WTC11 (cell line): ENCODE results near the gene FTMT. TPM values are rescaled to one million over a fixed set of nuclear protein-coding genes. Genes with fewer than 3 reads are reported as not detected.

Experiments
- ATAC-seq: fragments of 200-7000 bp; cut with Tn5 transposase; 2 replicates; pipeline ENCODE4 v1.10.0; 2021; ENCODE audit warnings: mild to moderate bottlenecking, moderate library complexity
- CTCF ChIA-PET: fragments of 300-600 bp; sonication (Branson Sonifier 250); formaldehyde crosslinking; loops from one replicate; lab custom pipeline; 2021; ENCODE audit warnings: antibody characterized with exemption; lab: Charles Lee
- POLR2A ChIA-PET: fragments of 350-600 bp; sonication (Branson Sonifier 250); formaldehyde crosslinking; loops from one replicate; lab custom pipeline; 2021; ENCODE audit warnings: antibody characterized with exemption; lab: Charles Lee
- DNase-seq: peaks from one replicate; pipeline ENCODE4 v3.0.0; 2021; ENCODE audit warnings: low spot score
- H3K27ac Mint-ChIP-seq: 2 replicates; pipeline ENCODE4 v1.8.0; 2021; ENCODE audit warnings: mixed read lengths
- H3K27me3 Mint-ChIP-seq: 2 replicates; pipeline ENCODE4 v1.8.0; 2021; ENCODE audit warnings: low read depth, mild to moderate bottlenecking, moderate library complexity, mixed read lengths
- H3K36me3 Mint-ChIP-seq: 2 replicates; pipeline ENCODE4 v1.8.0; 2021; ENCODE audit warnings: mixed read lengths
- H3K4me1 Mint-ChIP-seq: 2 replicates; pipeline ENCODE4 v1.8.0; 2022; ENCODE audit warnings: mixed read lengths
- H3K4me3 Mint-ChIP-seq: 2 replicates; pipeline ENCODE4 v1.8.0; 2021; ENCODE audit warnings: mild to moderate bottlenecking, moderate library complexity, mixed read lengths
- H3K9me3 Mint-ChIP-seq: 2 replicates; pipeline ENCODE4 v1.8.0; 2021; ENCODE audit warnings: mixed read lengths
- CDX4 ChIP-seq: fragments of 250-450 bp; sonication (Bioruptor Pico); IDR thresholded peaks from 2 replicates; pipeline ENCODE4 v1.9.0; 2021; ENCODE audit warnings: moderate library complexity, mild to moderate bottlenecking, inconsistent platforms, borderline replicate concordance
- E2F1 ChIP-seq: sonication (generic); formaldehyde crosslinking; IDR thresholded peaks from 2 replicates; pipeline ENCODE4 v1.8.0; 2022; ENCODE audit warnings: mild to moderate bottlenecking, missing genetic modification reagents
- EMX1 ChIP-seq: fragments of 250-450 bp; sonication (Bioruptor Pico); IDR thresholded peaks from 2 replicates; pipeline ENCODE4 v1.8.0; 2021; ENCODE audit warnings: mild to moderate bottlenecking
- FOXJ3 ChIP-seq: sonication (generic); formaldehyde crosslinking; IDR thresholded peaks from 2 replicates; pipeline ENCODE4 v1.9.0; 2021; ENCODE audit warnings: missing genetic modification reagents, mild to moderate bottlenecking, borderline replicate concordance
- GABPB1 ChIP-seq: sonication (generic); formaldehyde crosslinking; IDR thresholded peaks from 2 replicates; pipeline ENCODE4 v1.8.1; 2023; ENCODE audit warnings: mild to moderate bottlenecking, missing genetic modification reagents
- GRHL2 ChIP-seq: fragments of 250-450 bp; sonication (Bioruptor Pico); IDR thresholded peaks from 2 replicates; pipeline ENCODE4 v1.8.0; 2022; ENCODE audit warnings: mild to moderate bottlenecking, moderate library complexity; ENCODE audit not compliant: insufficient replicate concordance, severe bottlenecking
- HMGA2 ChIP-seq: fragments of 250-450 bp; sonication (Bioruptor Pico); IDR thresholded peaks from 2 replicates; pipeline ENCODE4 v1.4.0; 2021; ENCODE audit warnings: mild to moderate bottlenecking, moderate library complexity
- JUN ChIP-seq: sonication (generic); formaldehyde crosslinking; IDR thresholded peaks from 2 replicates; pipeline ENCODE4 v1.8.0; 2023; ENCODE audit warnings: mild to moderate bottlenecking, missing genetic modification reagents
- OVOL2 ChIP-seq: fragments of 250-450 bp; sonication (Bioruptor Pico); IDR thresholded peaks from 2 replicates; pipeline ENCODE4 v1.9.0; 2021; ENCODE audit warnings: mild to moderate bottlenecking, borderline replicate concordance
- SOX15 ChIP-seq: fragments of 250-450 bp; sonication (Bioruptor Pico); IDR thresholded peaks from 2 replicates; pipeline ENCODE4 v1.9.0; 2021; ENCODE audit warnings: mild to moderate bottlenecking
- ZBTB43 ChIP-seq: sonication (generic); formaldehyde crosslinking; IDR thresholded peaks from 2 replicates; pipeline ENCODE4 v1.8.1; 2023; ENCODE audit warnings: mild to moderate bottlenecking, missing genetic modification reagents
- ZNF138 ChIP-seq: sonication (generic); formaldehyde crosslinking; conservative IDR thresholded peaks from 2 replicates; pipeline ENCODE4 v1.8.1; 2022; ENCODE audit warnings: mild to moderate bottlenecking, moderate library complexity, missing genetic modification reagents
- ZNF232 ChIP-seq: sonication (generic); formaldehyde crosslinking; IDR thresholded peaks from 2 replicates; pipeline ENCODE4 v1.8.0; 2022; ENCODE audit warnings: mild to moderate bottlenecking, missing genetic modification reagents
- ZNF317 ChIP-seq: sonication (generic); formaldehyde crosslinking; IDR thresholded peaks from 2 replicates; pipeline ENCODE4 v1.8.1; 2023; ENCODE audit warnings: low read depth, mild to moderate bottlenecking, moderate library complexity, missing genetic modification reagents, borderline replicate concordance
- ZNF396 ChIP-seq: fragments of 250-450 bp; sonication (Bioruptor Pico); IDR thresholded peaks from 2 replicates; pipeline ENCODE4 v1.8.0; 2021; ENCODE audit warnings: mild to moderate bottlenecking, moderate library complexity, borderline replicate concordance
- ZNF512 ChIP-seq: sonication (generic); formaldehyde crosslinking; IDR thresholded peaks from 2 replicates; pipeline ENCODE4 v1.8.1; 2022; ENCODE audit warnings: missing genetic modification reagents, borderline replicate concordance
- ZNF671 ChIP-seq: fragments of 250-450 bp; sonication (Bioruptor Pico); IDR thresholded peaks from 2 replicates; pipeline ENCODE4 v1.8.0; 2021; ENCODE audit warnings: mild to moderate bottlenecking
- total RNA-seq: library from RNA; stranded (reverse); gene quantifications from 3 replicates; pipeline ENCODE4 v1.2.3, GENCODE V29; 2021
- TF ChIP-seq, protein P1 (sequence below): sonication (generic); formaldehyde crosslinking; IDR thresholded peaks from 2 replicates; pipeline ENCODE4 v1.8.0; 2023; ENCODE audit warnings: missing genetic modification reagents, mild to moderate bottlenecking, borderline replicate concordance
- TF ChIP-seq, protein P2 (sequence below): sonication (generic); formaldehyde crosslinking; IDR thresholded peaks from 2 replicates; pipeline ENCODE4 v1.8.1; 2023; ENCODE audit warnings: mild to moderate bottlenecking, missing genetic modification reagents, moderate library complexity
- TF ChIP-seq, protein P3 (sequence below): sonication (generic); formaldehyde crosslinking; conservative IDR thresholded peaks from 2 replicates; pipeline ENCODE4 v1.8.1; 2023; ENCODE audit warnings: mild to moderate bottlenecking, low read depth, missing genetic modification reagents, moderate library complexity
- TF ChIP-seq, protein P4 (sequence below): sonication (generic); formaldehyde crosslinking; IDR thresholded peaks from 2 replicates; pipeline ENCODE4 v1.8.1; 2022; ENCODE audit warnings: low read depth, missing genetic modification reagents, borderline replicate concordance

The FTMT gene
- total RNA-seq, 1 experiment from 2014 or later: not detected

DNA sequence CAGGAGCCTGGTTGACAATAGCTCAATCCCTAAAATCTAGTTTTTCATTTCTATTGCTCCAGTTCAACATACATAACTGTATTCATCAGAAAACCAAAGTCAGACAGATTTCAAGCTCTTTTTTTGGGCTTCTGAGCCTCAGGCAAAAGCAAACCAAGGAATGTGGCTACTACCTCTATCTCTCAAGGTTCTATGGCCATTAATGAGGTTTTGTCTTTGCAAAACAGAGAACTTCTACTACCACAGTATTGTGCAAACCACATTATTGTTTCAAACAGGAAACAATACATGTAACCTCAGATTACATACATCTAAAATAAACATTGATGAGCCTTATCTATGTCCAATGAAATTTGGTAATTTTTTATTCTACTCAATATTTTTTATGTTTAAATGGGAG is 35.5 kb upstream of the FTMT start (continued):
- TF ChIP-seq E2F1 (CRISPR knock-in tag): no peak
- TF ChIP-seq, protein P1, sequence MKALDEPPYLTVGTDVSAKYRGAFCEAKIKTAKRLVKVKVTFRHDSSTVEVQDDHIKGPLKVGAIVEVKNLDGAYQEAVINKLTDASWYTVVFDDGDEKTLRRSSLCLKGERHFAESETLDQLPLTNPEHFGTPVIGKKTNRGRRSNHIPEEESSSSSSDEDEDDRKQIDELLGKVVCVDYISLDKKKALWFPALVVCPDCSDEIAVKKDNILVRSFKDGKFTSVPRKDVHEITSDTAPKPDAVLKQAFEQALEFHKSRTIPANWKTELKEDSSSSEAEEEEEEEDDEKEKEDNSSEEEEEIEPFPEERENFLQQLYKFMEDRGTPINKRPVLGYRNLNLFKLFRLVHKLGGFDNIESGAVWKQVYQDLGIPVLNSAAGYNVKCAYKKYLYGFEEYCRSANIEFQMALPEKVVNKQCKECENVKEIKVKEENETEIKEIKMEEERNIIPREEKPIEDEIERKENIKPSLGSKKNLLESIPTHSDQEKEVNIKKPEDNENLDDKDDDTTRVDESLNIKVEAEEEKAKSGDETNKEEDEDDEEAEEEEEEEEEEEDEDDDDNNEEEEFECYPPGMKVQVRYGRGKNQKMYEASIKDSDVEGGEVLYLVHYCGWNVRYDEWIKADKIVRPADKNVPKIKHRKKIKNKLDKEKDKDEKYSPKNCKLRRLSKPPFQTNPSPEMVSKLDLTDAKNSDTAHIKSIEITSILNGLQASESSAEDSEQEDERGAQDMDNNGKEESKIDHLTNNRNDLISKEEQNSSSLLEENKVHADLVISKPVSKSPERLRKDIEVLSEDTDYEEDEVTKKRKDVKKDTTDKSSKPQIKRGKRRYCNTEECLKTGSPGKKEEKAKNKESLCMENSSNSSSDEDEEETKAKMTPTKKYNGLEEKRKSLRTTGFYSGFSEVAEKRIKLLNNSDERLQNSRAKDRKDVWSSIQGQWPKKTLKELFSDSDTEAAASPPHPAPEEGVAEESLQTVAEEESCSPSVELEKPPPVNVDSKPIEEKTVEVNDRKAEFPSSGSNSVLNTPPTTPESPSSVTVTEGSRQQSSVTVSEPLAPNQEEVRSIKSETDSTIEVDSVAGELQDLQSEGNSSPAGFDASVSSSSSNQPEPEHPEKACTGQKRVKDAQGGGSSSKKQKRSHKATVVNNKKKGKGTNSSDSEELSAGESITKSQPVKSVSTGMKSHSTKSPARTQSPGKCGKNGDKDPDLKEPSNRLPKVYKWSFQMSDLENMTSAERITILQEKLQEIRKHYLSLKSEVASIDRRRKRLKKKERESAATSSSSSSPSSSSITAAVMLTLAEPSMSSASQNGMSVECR (CRISPR knock-in tag): no peak
- TF ChIP-seq, all 79 proteins: peak for 0

GRCh38 chr5:121819682-121820261 is 31.9 kb upstream of the FTMT start:
- DNase-seq (no peak), ATAC-seq (no peak)
- Mint-ChIP-seq H3K27ac (no peak overlapping the region), H3K9me3 (peaks cover 3% of the 10 kb centered on the region), H3K36me3 (peaks cover under 1% of the 10 kb centered on the region; the same call in 1 of the 2 replicates), H3K4me1 (no peaks in the 10 kb centered on the region), H3K27me3 (no peaks in the 10 kb centered on the region)
- ChIA-PET POLR2A (interaction anchor here (0.8 kb wide), 1 partner anchor 24 kb away, joined by 3 read pairs; no protein-coding TSS in a partner anchor), CTCF (no interaction called here)
- no peak for TF ChIP-seq OVOL2 (CRISPR knock-in tag)
- TF ChIP-seq GABPB1 (CRISPR knock-in tag): no peak
- no peak for TF ChIP-seq ZNF671 (CRISPR knock-in tag)
- no peak for TF ChIP-seq GRHL2 (CRISPR knock-in tag)
- TF ChIP-seq HMGA2 (CRISPR knock-in tag): no peak
- no peak for TF ChIP-seq CDX4 (CRISPR knock-in tag)
- no peak for TF ChIP-seq ZNF396 (CRISPR knock-in tag)
- no peak for TF ChIP-seq ZNF232
- TF ChIP-seq SOX15 (CRISPR knock-in tag): no peak
- no peak for TF ChIP-seq JUN (CRISPR knock-in tag)
- TF ChIP-seq EMX1: no peak
- no peak for TF ChIP-seq ZNF317 (CRISPR knock-in tag)
- TF ChIP-seq ZNF512 (CRISPR knock-in tag): no peak
- no peak for TF ChIP-seq FOXJ3 (CRISPR knock-in tag)
- TF ChIP-seq, protein P2, sequence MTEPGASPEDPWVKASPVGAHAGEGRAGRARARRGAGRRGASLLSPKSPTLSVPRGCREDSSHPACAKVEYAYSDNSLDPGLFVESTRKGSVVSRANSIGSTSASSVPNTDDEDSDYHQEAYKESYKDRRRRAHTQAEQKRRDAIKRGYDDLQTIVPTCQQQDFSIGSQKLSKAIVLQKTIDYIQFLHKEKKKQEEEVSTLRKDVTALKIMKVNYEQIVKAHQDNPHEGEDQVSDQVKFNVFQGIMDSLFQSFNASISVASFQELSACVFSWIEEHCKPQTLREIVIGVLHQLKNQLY (CRISPR knock-in tag): no peak
- no peak for TF ChIP-seq ZBTB43
- TF ChIP-seq, protein P3, sequence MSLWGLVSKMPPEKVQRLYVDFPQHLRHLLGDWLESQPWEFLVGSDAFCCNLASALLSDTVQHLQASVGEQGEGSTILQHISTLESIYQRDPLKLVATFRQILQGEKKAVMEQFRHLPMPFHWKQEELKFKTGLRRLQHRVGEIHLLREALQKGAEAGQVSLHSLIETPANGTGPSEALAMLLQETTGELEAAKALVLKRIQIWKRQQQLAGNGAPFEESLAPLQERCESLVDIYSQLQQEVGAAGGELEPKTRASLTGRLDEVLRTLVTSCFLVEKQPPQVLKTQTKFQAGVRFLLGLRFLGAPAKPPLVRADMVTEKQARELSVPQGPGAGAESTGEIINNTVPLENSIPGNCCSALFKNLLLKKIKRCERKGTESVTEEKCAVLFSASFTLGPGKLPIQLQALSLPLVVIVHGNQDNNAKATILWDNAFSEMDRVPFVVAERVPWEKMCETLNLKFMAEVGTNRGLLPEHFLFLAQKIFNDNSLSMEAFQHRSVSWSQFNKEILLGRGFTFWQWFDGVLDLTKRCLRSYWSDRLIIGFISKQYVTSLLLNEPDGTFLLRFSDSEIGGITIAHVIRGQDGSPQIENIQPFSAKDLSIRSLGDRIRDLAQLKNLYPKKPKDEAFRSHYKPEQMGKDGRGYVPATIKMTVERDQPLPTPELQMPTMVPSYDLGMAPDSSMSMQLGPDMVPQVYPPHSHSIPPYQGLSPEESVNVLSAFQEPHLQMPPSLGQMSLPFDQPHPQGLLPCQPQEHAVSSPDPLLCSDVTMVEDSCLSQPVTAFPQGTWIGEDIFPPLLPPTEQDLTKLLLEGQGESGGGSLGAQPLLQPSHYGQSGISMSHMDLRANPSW (CRISPR knock-in tag): no peak
- TF ChIP-seq, protein P4, sequence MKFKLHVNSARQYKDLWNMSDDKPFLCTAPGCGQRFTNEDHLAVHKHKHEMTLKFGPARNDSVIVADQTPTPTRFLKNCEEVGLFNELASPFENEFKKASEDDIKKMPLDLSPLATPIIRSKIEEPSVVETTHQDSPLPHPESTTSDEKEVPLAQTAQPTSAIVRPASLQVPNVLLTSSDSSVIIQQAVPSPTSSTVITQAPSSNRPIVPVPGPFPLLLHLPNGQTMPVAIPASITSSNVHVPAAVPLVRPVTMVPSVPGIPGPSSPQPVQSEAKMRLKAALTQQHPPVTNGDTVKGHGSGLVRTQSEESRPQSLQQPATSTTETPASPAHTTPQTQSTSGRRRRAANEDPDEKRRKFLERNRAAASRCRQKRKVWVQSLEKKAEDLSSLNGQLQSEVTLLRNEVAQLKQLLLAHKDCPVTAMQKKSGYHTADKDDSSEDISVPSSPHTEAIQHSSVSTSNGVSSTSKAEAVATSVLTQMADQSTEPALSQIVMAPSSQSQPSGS (CRISPR knock-in tag): no peak
- TF ChIP-seq ZNF138 (CRISPR knock-in tag): no peak
- TF ChIP-seq, all 79 proteins: peak for 0
- no peak overlapping the region for H3K4me3 Mint-ChIP-seq
